MM.1S (cell line): ENCODE data around the gene CREB1.
"Not testable (repeated sequence)": the region's sequence is repeated elsewhere in the genome, so short reads cannot be mapped to it uniquely, and the experiment has no call there.

Experiments
- CTCF ChIP-seq: fragments of 300-600 bp; sonication (generic); IDR thresholded peaks from 2 replicates; pipeline ENCODE4 v1.5.1; 2016; ENCODE audit warnings: antibody characterized with exemption, low read length, mixed read lengths
- EZH2 ChIP-seq: fragments of 300-600 bp; sonication (generic); optimal IDR thresholded peaks from 2 replicates; pipeline ENCODE3; 2017; ENCODE audit warnings: low read depth, mild to moderate bottlenecking, antibody characterized with exemption, low read length, mixed read lengths
- EZH2phosphoT487 ChIP-seq: fragments of 300-600 bp; sonication (generic); IDR thresholded peaks from 2 replicates; pipeline ENCODE4 v1.6.1; 2018; ENCODE audit warnings: antibody characterized with exemption, low read length

- not testable (repeated sequence) for TF ChIP-seq EZH2, CTCF, EZH2phosphoT487
Measured at GRCh38 chr2:207646582-207646981, 116.8 kb downstream of the CREB1 start.
